Stomach (tissue), 9 donors: ENCODE data around the gene RER1. TPM values are rescaled to one million over a fixed set of nuclear protein-coding genes. Genes with fewer than 3 reads are reported as not detected.

ENCODE experiments used
- DNase-seq, 2 donors: peaks; one replicate each; pipeline versions ENCODE4 v3.0.0 to v3.0.0-alpha.2; 2013 to 2019
- H3K27ac ChIP-seq, 5 donors: fragments of 200-600 bp in 4 of 5; sonication (generic) in 4 of 5; one replicate each; pipeline ENCODE4 v1.5.1; 2013 to 2019; ENCODE audit warnings: mild to moderate bottlenecking in 1 of 5, moderate library complexity in 1 of 5
- H3K27me3 ChIP-seq, 3 donors: fragments of 200-600 bp; sonication (generic); one replicate each; pipeline ENCODE4 v1.5.1; 2017 to 2019; ENCODE audit warnings: mixed run types in 1 of 3
- H3K36me3 ChIP-seq, 4 donors: fragments of 200-600 bp; sonication (generic); 1 replicate in 3 of 4; 2 replicates in 1 of 4; pipeline ENCODE4 v1.5.1; 2016 to 2019
- H3K4me1 ChIP-seq, 4 donors: fragments of 200-600 bp; sonication (generic); one replicate each; pipeline ENCODE4 v1.5.1; 2016 to 2019
- H3K4me3 ChIP-seq, 4 donors: fragments of 200-600 bp; sonication (generic) in 3 of 4; one replicate each; pipeline ENCODE4 v1.5.1; 2016 to 2019; ENCODE audit warnings: mild to moderate bottlenecking in 1 of 4
- H3K9me3 ChIP-seq, 4 donors: fragments of 200-600 bp; sonication (generic); one replicate each; pipeline ENCODE4 v1.5.1; 2016 to 2019
- CTCF ChIP-seq, 7 experiments: fragments of 450-650 bp in 4 of 7; fragments of 200-600 bp in 3 of 7; sonication (generic) in 3 of 7; IDR thresholded peaks; one replicate each; pipeline ENCODE4 v1.5.1; 2016 to 2019; ENCODE audit warnings: antibody characterized with exemption in 7 of 7, control low read depth in 2 of 7, mild to moderate bottlenecking in 1 of 7
- EP300 ChIP-seq: sonication (generic); formaldehyde crosslinking; IDR thresholded peaks from one replicate; pipeline ENCODE4 v1.6.1; 2017; ENCODE audit warnings: antibody characterized with exemption
- POLR2A ChIP-seq, 4 donors: fragments of 450-650 bp; IDR thresholded peaks; one replicate each; pipeline ENCODE4 v1.6.1; 2016; ENCODE audit warnings: antibody characterized with exemption in 4 of 4, control low read depth in 2 of 4, mild to moderate bottlenecking in 1 of 4, moderate library complexity in 1 of 4
- POLR2AphosphoS5 ChIP-seq, 3 donors: sonication (generic); formaldehyde crosslinking; IDR thresholded peaks; one replicate each; pipeline ENCODE4 v1.6.1; 2016; ENCODE audit warnings: antibody characterized with exemption in 3 of 3
- WGBS, 5 donors: extraction: QIAGEN DNeasy Blood & Tissue Kit in 3 of 5; methylation state at CpG; one replicate each; pipeline versions ENCODE4 v1.1.5 to v1.1.7; 2013 to 2018; 5-methylcytosine and 5-hydroxymethylcytosine counted together
- intact Hi-C: fragments of 100-400 bp; cut with DNase I; formaldehyde crosslinking; loops from one replicate; pipeline ENCODE4 v1.15.1; 2023; ENCODE audit warnings: low total_unique reads
- polyA plus RNA-seq, 3 donors: library from polyadenylated mRNA; stranded (reverse); fragments of 200-250 nt; gene quantifications; one replicate each; pipeline ENCODE4 v1.2.3, GENCODE V29; 2013
- total RNA-seq, 5 donors: library from RNA; depleted of rRNA; stranded (reverse); fragments of >200 nt; gene quantifications; one replicate each; pipeline versions ENCODE4 v1.1.0 to v1.2.3, GENCODE V29; 2014 to 2016
- donor health status: healthy with polysubstance abuse.
- donor health status: Bipolar disorder and iron deficiency.
- donor health status: healthy.

RER1 gene
- total and polyA plus RNA-seq, 8 donors, result 38.2 to 73.6 (median 66.7) TPM

GRCh38 chr1:2400950-2401649 lies 9.5 kb downstream of the RER1 start:
- Histone ChIP-seq H3K27ac (no peak overlapping the region), H3K4me1 (peaks cover 0 to 14% (median 0%) of the 10 kb centered on the region in 4 donors), H3K36me3 (peaks cover 83 to 98% (median 98%) of the 10 kb centered on the region in 4 donors), H3K27me3 (no peaks in the 10 kb centered on the region), H3K4me3 (no peak overlapping the region), H3K9me3 (no peaks in the 10 kb centered on the region)
- TF ChIP-seq CTCF (IDR thresholded peaks at IDR 0.05), result no peak
- no peak for TF ChIP-seq EP300
- no peak for TF ChIP-seq POLR2AphosphoS5 (IDR thresholded peaks at IDR 0.05)
- no peak for TF ChIP-seq POLR2A (IDR thresholded peaks at IDR 0.05)
- intact Hi-C loops, result no loop called here
- DNase-seq, result no peak
- WGBS, 5 donors, result 85 to 94% (median 90%) methylated on average over 13 to 14 of the region's 14 CpGs

GRCh38 chr1:2402420-2402819 lies 10.8 kb downstream of the RER1 start:
- WGBS, 5 donors, result 89 to 94% (median 93%) methylated on average over 20 to 23 of the region's 23 CpGs
- DNase-seq, result no peak
- no peaks in the 10 kb centered on the region for H3K27me3 ChIP-seq
- peaks cover 72 to 98% (median 98%) of the 10 kb centered on the region in 4 donors for H3K36me3 ChIP-seq
- H3K4me1 ChIP-seq, result peaks cover 0 to 9% (median 0%) of the 10 kb centered on the region in 4 donors
- H3K27ac ChIP-seq, result no peak overlapping the region
- intact Hi-C loops, result no loop called here
- no peak for TF ChIP-seq EP300
- TF ChIP-seq CTCF (IDR thresholded peaks at IDR 0.05), result no peak
- no peak for TF ChIP-seq POLR2AphosphoS5 (IDR thresholded peaks at IDR 0.05)
- TF ChIP-seq POLR2A (IDR thresholded peaks at IDR 0.05), result no peak
- H3K9me3 ChIP-seq, result no peaks in the 10 kb centered on the region
- H3K4me3 ChIP-seq, result no peak overlapping the region

- H3K27ac ChIP-seq, result no peak overlapping the region
- peaks cover 66 to 98% (median 98%) of the 10 kb centered on the region in 4 donors for H3K36me3 ChIP-seq
- intact Hi-C loops, result no loop called here
- TF ChIP-seq POLR2AphosphoS5 (IDR thresholded peaks at IDR 0.05) (no peak), CTCF (IDR thresholded peaks at IDR 0.05) (no peak), POLR2A (IDR thresholded peaks at IDR 0.05) (no peak), EP300 (no peak)
- 76 to 83% (median 82%) methylated on average over 19 of the region's 19 CpGs for WGBS, 5 donors
- peaks cover 0 to 9% (median 0%) of the 10 kb centered on the region in 4 donors for H3K4me1 ChIP-seq
- H3K27me3 ChIP-seq, result no peaks in the 10 kb centered on the region
- no peak overlapping the region for H3K4me3 ChIP-seq
- no peak for DNase-seq
- no peaks in the 10 kb centered on the region for H3K9me3 ChIP-seq
These were observed 11.6 kb downstream of the RER1 start for GRCh38 chr1:2403273-2403672.

GRCh38 chr1:2404142-2404889 lies 12.7 kb downstream of the RER1 start:
- intact Hi-C loops, result no loop called here
- Histone ChIP-seq H3K27me3 (no peaks in the 10 kb centered on the region), H3K4me1 (peaks cover 0 to 9% (median 0%) of the 10 kb centered on the region in 4 donors), H3K36me3 (peaks cover 60 to 98% (median 98%) of the 10 kb centered on the region in 4 donors), H3K9me3 (no peaks in the 10 kb centered on the region), H3K4me3 (no peak overlapping the region), H3K27ac (peak overlapping the region in 1 of 5 donors; percentile 39)
- WGBS, 5 donors, result 75 to 83% (median 80%) methylated on average over 27 to 29 of the region's 29 CpGs
- TF ChIP-seq POLR2A (IDR thresholded peaks at IDR 0.05), result no peak
- no peak for TF ChIP-seq EP300
- TF ChIP-seq POLR2AphosphoS5 (IDR thresholded peaks at IDR 0.05), result no peak
- no peak for TF ChIP-seq CTCF (IDR thresholded peaks at IDR 0.05)
- no peak for DNase-seq
